Endothelial cell of umbilical vein (primary cell): ENCODE measurements around the gene SLC36A3. TPM values are rescaled to one million over a fixed set of nuclear protein-coding genes. Genes with fewer than 3 reads are reported as not detected.
A peak's percentile ranks its signal among the peaks of the same experiment; 100 is the strongest.

Source experiments
- BruUV-seq: library from RNA; stranded (reverse); fragments of 400-500 nt; replicated peaks from 2 replicates; lab custom pipeline; 2021; lab: Mats Ljungman, UMichigan
- CTCF ChIA-PET: fragments of 300-600, 350-600 bp; sonication (Branson Sonifier 250); formaldehyde crosslinking; loops from one replicate; lab custom pipeline; 2021; ENCODE audit warnings: antibody characterized with exemption, inconsistent platforms; lab: Charles Lee
- POLR2A ChIA-PET: fragments of 300-600, 350-600 bp; sonication (Branson Sonifier 250); formaldehyde crosslinking; loops from one replicate; lab custom pipeline; 2021; ENCODE audit warnings: antibody characterized with exemption, inconsistent platforms; lab: Charles Lee
- DNase-seq: peaks from one replicate; pipeline ENCODE4 v3.0.0-alpha.2; 2011; ENCODE audit warnings: low read depth, low spot score
- FAIRE-seq: peaks from 2 replicates; lab custom pipeline; 2011; peaks lifted over from hg19 to GRCh38; lab: Jason Lieb, UNC
- H2AFZ ChIP-seq: 2 replicates; pipeline ENCODE4 v1.6.0; 2012; ENCODE audit warnings: low read depth, low read length, control low read depth, inconsistent platforms
- H3K27ac ChIP-seq: 2 replicates; pipeline ENCODE4 v1.5.1; 2011; ENCODE audit warnings: low read depth, mild to moderate bottlenecking, control low read depth, low read length, moderate library complexity; ENCODE audit not compliant: insufficient read depth
- H3K27me3 ChIP-seq, 2 experiments: 2 replicates each; pipeline versions ENCODE4 v1.6.0 to v1.6.1; 2011; ENCODE audit warnings: low read length in 2 of 2, mixed read lengths in 1 of 2; ENCODE audit not compliant: control insufficient read depth in 2 of 2, insufficient read depth in 2 of 2
- H3K36me3 ChIP-seq, 2 experiments: 2 replicates in 1 of 2; 3 replicates in 1 of 2; pipeline ENCODE4 v1.5.1; 2011; ENCODE audit warnings: low read length in 2 of 2, mild to moderate bottlenecking in 1 of 2, moderate library complexity in 1 of 2; ENCODE audit not compliant: control insufficient read depth in 2 of 2, insufficient read depth in 2 of 2; ENCODE audit errors: extremely low read depth in 1 of 2
- H3K4me1 ChIP-seq: 3 replicates; pipeline ENCODE4 v1.5.1; 2011; ENCODE audit warnings: mild to moderate bottlenecking, low read length; ENCODE audit not compliant: control insufficient read depth, insufficient read depth; ENCODE audit errors: extremely low read depth
- H3K4me2 ChIP-seq: 2 replicates; pipeline ENCODE4 v1.6.1; 2011; ENCODE audit warnings: low read length, control low read depth, mixed read lengths; ENCODE audit not compliant: insufficient read depth
- H3K4me3 ChIP-seq, 3 experiments: fragments of 200-600 bp in 1 of 3; sonication (generic), shearing (Covaris generic) in 1 of 3; replicated peaks in 1 of 3; 2 replicates each; pipeline ENCODE4 v1.5.1; 2011 to 2016; ENCODE audit warnings: control low read depth in 3 of 3, low read length in 3 of 3, mild to moderate bottlenecking in 2 of 3, inconsistent platforms in 1 of 3, low read depth in 1 of 3, moderate library complexity in 1 of 3; ENCODE audit not compliant: insufficient read depth in 1 of 3
- H3K79me2 ChIP-seq: 2 replicates; pipeline ENCODE4 v1.6.0; 2012; ENCODE audit warnings: low read length, inconsistent platforms; ENCODE audit not compliant: control insufficient read depth, insufficient read depth
- H3K9ac ChIP-seq: replicated peaks from 2 replicates; pipeline ENCODE3; 2011; ENCODE audit warnings: low read length, control low read depth; ENCODE audit not compliant: insufficient read depth; ENCODE audit errors: extremely low read depth
- H3K9me1 ChIP-seq: replicated peaks from 3 replicates; pipeline ENCODE4 v1.6.0; 2011; ENCODE audit warnings: mild to moderate bottlenecking, low read length; ENCODE audit not compliant: control insufficient read depth, insufficient read depth; ENCODE audit errors: extremely low read depth
- H3K9me3 ChIP-seq: replicated peaks from 2 replicates; pipeline ENCODE4 v1.5.1; 2012; ENCODE audit warnings: low read length, inconsistent platforms; ENCODE audit not compliant: control insufficient read depth, insufficient read depth
- H4K20me1 ChIP-seq: replicated peaks from 2 replicates; pipeline ENCODE3; 2011; ENCODE audit warnings: mild to moderate bottlenecking, low read length; ENCODE audit not compliant: control insufficient read depth, insufficient read depth; ENCODE audit errors: extremely low read depth
- CTCF ChIP-seq, 2 donors: IDR thresholded peaks; 1 replicate in 1 of 2; 2 replicates in 1 of 2; pipeline ENCODE4 v1.5.1; 2011; ENCODE audit warnings: low read length in 2 of 2, mild to moderate bottlenecking in 2 of 2, moderate library complexity in 2 of 2, control low read depth in 1 of 2, inconsistent platforms in 1 of 2, low read depth in 1 of 2; ENCODE audit not compliant: insufficient read depth in 1 of 2; ENCODE audit errors: extremely low read depth in 1 of 2
- EZH2 ChIP-seq: IDR thresholded peaks from 2 replicates; pipeline ENCODE4 v1.6.1; 2012; ENCODE audit warnings: borderline replicate concordance, low read depth, mild to moderate bottlenecking, moderate library complexity, low read length, inconsistent platforms; ENCODE audit not compliant: severe bottlenecking
- FOS ChIP-seq: IDR thresholded peaks from 2 replicates; pipeline ENCODE4 v1.6.1; 2011; ENCODE audit warnings: mild to moderate bottlenecking, low read length, moderate library complexity, borderline replicate concordance; ENCODE audit not compliant: insufficient read depth
- GATA2 ChIP-seq: IDR thresholded peaks from 2 replicates; pipeline ENCODE4 v1.7.0; 2011; ENCODE audit warnings: low read depth, mild to moderate bottlenecking, moderate library complexity, mixed read lengths, low read length; ENCODE audit not compliant: insufficient read length, insufficient read depth
- JUN ChIP-seq: IDR thresholded peaks from 2 replicates; pipeline ENCODE4 v1.6.1; 2011; ENCODE audit warnings: borderline replicate concordance, low read depth; ENCODE audit not compliant: insufficient read length, insufficient read depth
- MAX ChIP-seq: IDR thresholded peaks from 2 replicates; pipeline ENCODE4 v1.6.1; 2011; ENCODE audit not compliant: insufficient read depth, insufficient read length
- MYC ChIP-seq: IDR thresholded peaks from one replicate; pipeline ENCODE4 v1.6.1; 2011; ENCODE audit warnings: mild to moderate bottlenecking, low read depth, low read length
- POLR2A ChIP-seq: IDR thresholded peaks from 2 replicates; pipeline ENCODE4 v1.6.1; 2012; ENCODE audit warnings: low read depth, mild to moderate bottlenecking, control low read depth, low read length
- POLR2AphosphoS5 ChIP-seq: IDR thresholded peaks from 2 replicates; pipeline ENCODE4 v1.6.1; 2012; ENCODE audit warnings: low read depth, mild to moderate bottlenecking, control low read depth, low read length, moderate library complexity; ENCODE audit not compliant: insufficient read depth
- dilution Hi-C: fragments of 300-500 bp; cut with MboI; formaldehyde crosslinking; loops from one replicate; pipeline ENCODE4 v1.15.0; 2019; ENCODE audit warnings: low sequenced_read_pairs; ENCODE audit not compliant: extremely low pct_ligation_motif_present
- intact Hi-C: fragments of 100-400 bp; cut with micrococcal nuclease; formaldehyde crosslinking; loops from one replicate; pipeline ENCODE4 v1.10.0; 2022
- polyA plus RNA-seq, 4 experiments: library from polyadenylated mRNA; depleted of rRNA in 3 of 4; stranded (reverse) in 3 of 4; unstranded in 1 of 4; fragments of >200 nt; gene quantifications; 2 replicates each; pipeline versions ENCODE4 v1.2.1 to v1.2.3, GENCODE V29; 2011 to 2012; ENCODE audit warnings: missing spikeins in 1 of 4
- total RNA-seq: library from RNA; stranded (reverse); gene quantifications from 2 replicates; pipeline ENCODE4 v1.2.3, GENCODE V29; 2021

Gene SLC36A3
- total and polyA plus RNA-seq, 2 donors (not counting 3 experiments of a cell fraction or from before 2014, with no cell fraction given): not detected

DNA sequence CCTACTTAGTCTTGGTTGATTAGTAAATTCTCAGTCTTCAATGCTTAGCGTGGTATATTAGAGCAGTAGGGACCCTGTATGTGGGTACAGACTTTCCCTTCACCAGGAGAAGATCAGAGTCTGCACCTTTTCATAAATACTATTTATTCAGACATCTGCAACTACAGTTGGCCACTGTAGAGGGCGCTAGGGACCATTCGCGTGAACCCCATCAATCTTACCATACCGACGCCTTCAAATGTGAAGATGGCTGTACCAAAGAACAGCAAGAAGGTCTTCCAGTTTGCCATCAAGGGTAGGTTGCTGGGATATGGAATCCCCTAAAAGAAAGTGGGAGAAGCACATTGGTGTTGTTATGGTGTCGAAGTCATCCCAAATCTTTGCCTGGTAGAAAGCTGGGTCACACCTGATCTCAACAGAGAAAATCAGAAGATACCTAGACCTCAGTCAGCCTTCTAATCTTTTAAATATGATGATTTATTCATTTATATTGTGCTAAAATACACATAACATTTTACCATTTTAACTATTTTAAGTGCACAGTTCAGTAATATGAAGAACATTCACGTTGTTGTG, 19.1 kb downstream of the SLC36A3 start:
- TF ChIP-seq CTCF (IDR thresholded peaks at IDR 0.05; ENCODE audit: extremely low read depth in 1 of 2, insufficient read depth in 1 of 2, low read depth in 1 of 2, low read length in 2 of 2) (peak; percentile 6 to 12), MYC (no peak)
- H3K9ac ChIP-seq: no peak overlapping the region
- H3K4me3 ChIP-seq: no peak overlapping the region
- POLR2A ChIA-PET: no interaction called here
- CTCF ChIA-PET: no interaction called here
- H4K20me1 ChIP-seq: no peaks in the 10 kb centered on the region
- H3K27ac ChIP-seq: no peak overlapping the region
- H3K4me1 ChIP-seq: no peaks in the 10 kb centered on the region
- intact Hi-C loops (no loop called here), dilution Hi-C loops (no loop called here)
- no peaks in the 10 kb centered on the region for H3K9me3 ChIP-seq
- H3K36me3 ChIP-seq: no peaks in the 10 kb centered on the region
- no peak overlapping the region for H3K4me2 ChIP-seq
- no peak overlapping the region for H2AFZ ChIP-seq
- no TSS peak for BruUV-seq
- no peaks in the 10 kb centered on the region for H3K79me2 ChIP-seq
- no peaks in the 10 kb centered on the region for H3K27me3 ChIP-seq
- H3K9me1 ChIP-seq: no peaks in the 10 kb centered on the region
- no peak for FAIRE-seq
- no peak for DNase-seq

DNA sequence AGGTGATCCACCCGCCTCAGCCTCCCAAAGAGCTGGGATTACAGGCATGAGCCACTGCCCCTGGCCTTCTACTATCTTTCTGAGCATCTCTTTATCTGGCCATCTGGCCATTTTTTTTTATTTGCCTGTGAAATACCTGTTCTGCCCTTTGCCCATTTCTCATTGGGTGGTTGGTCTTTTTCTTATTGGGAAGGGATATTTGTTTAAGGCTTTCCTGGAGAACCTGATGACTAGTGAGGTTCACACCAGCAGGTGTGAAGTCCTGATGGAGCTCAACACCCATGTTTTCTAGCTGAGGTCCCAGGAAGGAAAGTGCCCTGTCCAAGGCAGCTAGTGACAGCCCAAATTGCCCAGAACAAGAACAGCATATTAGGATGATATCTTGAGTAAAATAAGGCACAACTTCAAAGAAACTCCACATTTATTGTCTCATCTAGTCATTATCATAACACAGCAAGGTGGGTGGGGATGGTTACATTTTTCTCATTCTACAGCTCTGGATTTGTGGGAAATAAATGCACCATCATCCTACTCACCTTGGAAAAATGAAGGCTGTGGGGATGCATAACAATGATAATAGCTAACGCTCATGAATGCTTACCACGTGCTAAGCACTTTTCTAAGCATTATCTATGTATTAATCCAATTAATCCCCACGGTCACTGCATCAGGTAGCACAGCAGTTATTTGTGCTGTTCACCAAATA, 20.3 kb downstream of the SLC36A3 start:
- ChIA-PET POLR2A (no interaction called here), CTCF (interaction anchor here (1.0 to 1.4 kb wide), 3 partner anchors 8 to 369 kb away, joined by 3 to 4 read pairs (median 3); no protein-coding TSS in a partner anchor)
- H2AFZ ChIP-seq: no peak overlapping the region
- no peak overlapping the region for H3K27ac ChIP-seq
- H3K36me3 ChIP-seq: no peaks in the 10 kb centered on the region
- no peaks in the 10 kb centered on the region for H3K79me2 ChIP-seq
- no TSS peak for BruUV-seq
- H3K4me3 ChIP-seq: no peak overlapping the region
- H3K9me3 ChIP-seq: no peaks in the 10 kb centered on the region
- intact Hi-C loops (no loop called here), dilution Hi-C loops (no loop called here)
- no peaks in the 10 kb centered on the region for H3K4me1 ChIP-seq
- no peak overlapping the region for H3K9ac ChIP-seq
- TF ChIP-seq POLR2AphosphoS5: no peak
- TF ChIP-seq CTCF (IDR thresholded peaks at IDR 0.05; ENCODE audit: extremely low read depth in 1 of 2, insufficient read depth in 1 of 2, low read depth in 1 of 2, low read length in 2 of 2): no peak
- no peak for TF ChIP-seq POLR2A
- TF ChIP-seq JUN: no peak
- TF ChIP-seq MYC: no peak
- no peak for TF ChIP-seq FOS
- no peak for TF ChIP-seq EZH2
- no peak for TF ChIP-seq GATA2
- TF ChIP-seq MAX: no peak
- no peaks in the 10 kb centered on the region for H4K20me1 ChIP-seq
- no peak overlapping the region for H3K4me2 ChIP-seq
- no peaks in the 10 kb centered on the region for H3K9me1 ChIP-seq
- no peaks in the 10 kb centered on the region for H3K27me3 ChIP-seq
- no peak for FAIRE-seq
- no peak for DNase-seq
